Glutamatergic neuron (in vitro differentiated cells): ENCODE data around the gene IMMP2L. TPM values are rescaled to one million over a fixed set of nuclear protein-coding genes. Genes with fewer than 3 reads are reported as not detected.

Experiments used
- DNase-seq: peaks from one replicate; pipeline ENCODE4 v3.0.0; 2022
- H3K27ac Mint-ChIP-seq: one replicate; pipeline ENCODE4 v1.8.0; 2020; ENCODE audit warnings: mild to moderate bottlenecking, mixed read lengths, inconsistent platforms; ENCODE audit not compliant: unreplicated experiment
- H3K27me3 Mint-ChIP-seq: one replicate; pipeline ENCODE4 v1.8.0; 2020; ENCODE audit warnings: mild to moderate bottlenecking, moderate library complexity, mixed read lengths, inconsistent platforms; ENCODE audit not compliant: unreplicated experiment
- H3K36me3 Mint-ChIP-seq: one replicate; pipeline ENCODE4 v1.8.0; 2020; ENCODE audit warnings: mild to moderate bottlenecking, mixed read lengths, inconsistent platforms; ENCODE audit not compliant: unreplicated experiment
- H3K4me1 Mint-ChIP-seq: one replicate; pipeline ENCODE4 v1.8.0; 2020; ENCODE audit warnings: mild to moderate bottlenecking, low read depth, mixed read lengths, inconsistent platforms; ENCODE audit not compliant: unreplicated experiment
- H3K4me3 Mint-ChIP-seq: one replicate; pipeline ENCODE4 v1.8.0; 2020; ENCODE audit warnings: mild to moderate bottlenecking, mixed read lengths, inconsistent platforms; ENCODE audit not compliant: unreplicated experiment
- H3K9me3 Mint-ChIP-seq: one replicate; pipeline ENCODE4 v1.8.0; 2020; ENCODE audit warnings: mild to moderate bottlenecking, moderate library complexity, mixed read lengths, inconsistent platforms; ENCODE audit not compliant: unreplicated experiment
- CTCF ChIP-seq: fragments of 200-600 bp; sonication (generic); IDR thresholded peaks from one replicate; pipeline ENCODE4 v1.5.0; 2021; ENCODE audit not compliant: partially characterized antibody, unreplicated experiment
- total RNA-seq: library from RNA; stranded (reverse); fragmentation: NEBNext Ultra II Directional; extraction: Animal tissue kit (Norgen Biotek cat#: 25700); gene quantifications from one replicate; pipeline ENCODE4 v1.2.1, GENCODE V29; 2021; ENCODE audit not compliant: unreplicated experiment

The IMMP2L gene
- total RNA-seq, 1 donor from 2014 or later = 9.6 TPM

GRCh38 chr7:110929480-110930249 lies 632.6 kb downstream of the IMMP2L start:
- no peak overlapping the region for H3K27ac Mint-ChIP-seq
- no peaks in the 10 kb centered on the region for H3K9me3 Mint-ChIP-seq
- H3K4me3 Mint-ChIP-seq = no peak overlapping the region
- no peaks in the 10 kb centered on the region for H3K36me3 Mint-ChIP-seq
- H3K4me1 Mint-ChIP-seq = no peaks in the 10 kb centered on the region
- no peaks in the 10 kb centered on the region for H3K27me3 Mint-ChIP-seq
- DNase-seq = no peak
- TF ChIP-seq CTCF = no peak

- Mint-ChIP-seq H3K4me1 (no peaks in the 10 kb centered on the region), H3K4me3 (no peak overlapping the region), H3K27ac (no peak overlapping the region), H3K27me3 (no peaks in the 10 kb centered on the region), H3K9me3 (no peaks in the 10 kb centered on the region), H3K36me3 (no peaks in the 10 kb centered on the region)
- no peak for DNase-seq
- TF ChIP-seq CTCF = no peak
Observed at GRCh38 chr7:110922906-110923305, 639.4 kb downstream of the IMMP2L start.

- Mint-ChIP-seq H3K4me3 (no peak overlapping the region), H3K4me1 (no peaks in the 10 kb centered on the region), H3K9me3 (no peaks in the 10 kb centered on the region), H3K27me3 (no peaks in the 10 kb centered on the region), H3K27ac (no peak overlapping the region), H3K36me3 (no peaks in the 10 kb centered on the region)
- no peak for TF ChIP-seq CTCF
- no peak for DNase-seq
Observed at GRCh38 chr7:110921595-110922151, 640.6 kb downstream of the IMMP2L start.

- Mint-ChIP-seq H3K4me3 (no peak overlapping the region), H3K9me3 (no peaks in the 10 kb centered on the region), H3K36me3 (no peaks in the 10 kb centered on the region), H3K4me1 (no peaks in the 10 kb centered on the region), H3K27ac (no peak overlapping the region), H3K27me3 (no peaks in the 10 kb centered on the region)
- no peak for DNase-seq
- TF ChIP-seq CTCF = no peak
Observed at GRCh38 chr7:110918949-110919548, 643.2 kb downstream of the IMMP2L start.

GRCh38 chr7:110914263-110914662 lies 648.0 kb downstream of the IMMP2L start:
- no peaks in the 10 kb centered on the region for H3K9me3 Mint-ChIP-seq
- no peaks in the 10 kb centered on the region for H3K36me3 Mint-ChIP-seq
- H3K27ac Mint-ChIP-seq = no peak overlapping the region
- no peak for DNase-seq
- no peak for TF ChIP-seq CTCF
- H3K4me1 Mint-ChIP-seq = no peaks in the 10 kb centered on the region
- no peaks in the 10 kb centered on the region for H3K27me3 Mint-ChIP-seq
- H3K4me3 Mint-ChIP-seq = no peak overlapping the region
